HEK293 (cell line): Measurements from ENCODE around the gene POT1.

ENCODE experiments used
- CTCF ChIA-PET: fragments of 350-600 bp; formaldehyde crosslinking; extraction: SDS; loops from one replicate; lab custom pipeline; 2021; ENCODE audit warnings: antibody characterized with exemption; lab: Yijun Ruan, JAX
- POLR2A ChIA-PET: fragments of 300-600 bp; formaldehyde crosslinking; extraction: SDS; loops from one replicate; lab custom pipeline; 2020; ENCODE audit warnings: antibody characterized with exemption, inconsistent platforms; lab: Yijun Ruan, JAX
- H3K27ac ChIP-seq: fragments of 200-500 bp; sonication (Bioruptor generic); 2 replicates; pipeline ENCODE4 v1.5.1; 2014; ENCODE audit warnings: low read depth, low read length, control low read depth, inconsistent platforms; ENCODE audit errors: extremely low read depth
- H3K36me3 ChIP-seq, 2 experiments: fragments of 200-500 bp in 1 of 2; sonication (Bioruptor generic) in 1 of 2; 1 replicate in 1 of 2; 2 replicates in 1 of 2; pipeline ENCODE4 v1.5.1; 2014 to 2017; ENCODE audit warnings: inconsistent platforms in 2 of 2, low read length in 2 of 2; ENCODE audit not compliant: control insufficient read depth in 2 of 2, insufficient read depth in 1 of 2
- H3K4me1 ChIP-seq: fragments of 200-500 bp; sonication (Bioruptor generic); 2 replicates; pipeline ENCODE4 v1.5.1; 2014; ENCODE audit warnings: mild to moderate bottlenecking, low read length, inconsistent platforms; ENCODE audit not compliant: control insufficient read depth, insufficient read depth
- H3K4me3 ChIP-seq: 2 replicates; pipeline ENCODE4 v1.5.1; 2011; ENCODE audit warnings: low read depth, mild to moderate bottlenecking, control low read depth, low read length, moderate library complexity
- H3K9me3 ChIP-seq: fragments of 200-500 bp; sonication (Bioruptor generic); 2 replicates; pipeline ENCODE4 v1.5.1; 2014; ENCODE audit warnings: low read depth, low read length, inconsistent platforms; ENCODE audit not compliant: control insufficient read depth, insufficient read depth
- KLF8 ChIP-seq: fragments of 450-650 bp; formaldehyde crosslinking; IDR thresholded peaks from 2 replicates; pipeline ENCODE4 v1.5.1; 2016; ENCODE audit warnings: missing biosample characterization, missing genetic modification characterization
- KLF9 ChIP-seq: fragments of 450-650 bp; formaldehyde crosslinking; IDR thresholded peaks from 2 replicates; pipeline ENCODE4 v1.5.1; 2016; ENCODE audit warnings: missing biosample characterization, missing genetic modification characterization, low read depth
- PRDM1 ChIP-seq: fragments of 450-650 bp; formaldehyde crosslinking; IDR thresholded peaks from 2 replicates; pipeline ENCODE4; 2016; ENCODE audit warnings: missing biosample characterization, missing genetic modification characterization
- PRDM6 ChIP-seq: fragments of 450-650 bp; formaldehyde crosslinking; IDR thresholded peaks from 2 replicates; pipeline ENCODE4 v1.5.1; 2017; ENCODE audit warnings: missing biosample characterization, missing genetic modification characterization
- SCRT1 ChIP-seq: fragments of 450-650 bp; formaldehyde crosslinking; IDR thresholded peaks from 2 replicates; pipeline ENCODE4 v1.5.1; 2016; ENCODE audit warnings: missing biosample characterization, missing genetic modification characterization, borderline replicate concordance
- ZNF133 ChIP-seq: fragments of 450-650 bp; formaldehyde crosslinking; IDR thresholded peaks from 2 replicates; pipeline ENCODE4 v1.5.1; 2016; ENCODE audit warnings: missing biosample characterization, missing genetic modification characterization
- ZNF394 ChIP-seq: fragments of 450-650 bp; formaldehyde crosslinking; IDR thresholded peaks from 2 replicates; pipeline ENCODE4 v1.5.1; 2016; ENCODE audit warnings: missing biosample characterization, missing genetic modification characterization, mild to moderate bottlenecking, moderate library complexity, borderline replicate concordance
- ZNF555 ChIP-seq: fragments of 450-650 bp; formaldehyde crosslinking; conservative IDR thresholded peaks from 2 replicates; pipeline ENCODE4 v1.5.1; 2017; ENCODE audit warnings: missing biosample characterization, mild to moderate bottlenecking, missing genetic modification characterization, inconsistent platforms
- ZNF561 ChIP-seq: fragments of 450-650 bp; IDR thresholded peaks from 2 replicates; pipeline ENCODE4 v1.5.1; 2018; ENCODE audit warnings: missing biosample characterization, missing genetic modification characterization, borderline replicate concordance
- ZNF660 ChIP-seq: fragments of 450-650 bp; IDR thresholded peaks from 2 replicates; pipeline ENCODE4 v1.5.1; 2018; ENCODE audit warnings: missing biosample characterization, mild to moderate bottlenecking, missing genetic modification characterization
- ZNF664 ChIP-seq: fragments of 450-650 bp; formaldehyde crosslinking; IDR thresholded peaks from 2 replicates; pipeline ENCODE4 v1.5.1; 2016; ENCODE audit warnings: missing biosample characterization, missing genetic modification characterization
- ZNF692 ChIP-seq: fragments of 450-650 bp; formaldehyde crosslinking; IDR thresholded peaks from 2 replicates; pipeline ENCODE4 v1.5.1; 2016; ENCODE audit warnings: missing biosample characterization, missing genetic modification characterization
- ZNF843 ChIP-seq: fragments of 450-650 bp; formaldehyde crosslinking; IDR thresholded peaks from 2 replicates; pipeline ENCODE4 v1.5.1; 2016; ENCODE audit warnings: missing biosample characterization, missing genetic modification characterization
- ZSCAN16 ChIP-seq: fragments of 450-650 bp; formaldehyde crosslinking; IDR thresholded peaks from 2 replicates; pipeline ENCODE4 v1.5.1; 2016; ENCODE audit warnings: missing biosample characterization, missing genetic modification characterization
- TF ChIP-seq, protein P1 (sequence below): fragments of 450-650 bp; formaldehyde crosslinking; IDR thresholded peaks from 2 replicates; pipeline ENCODE4 v1.5.1; 2016; ENCODE audit warnings: missing biosample characterization, missing genetic modification characterization
- TF ChIP-seq, protein P2 (sequence below): fragments of 450-650 bp; formaldehyde crosslinking; conservative IDR thresholded peaks from 2 replicates; pipeline ENCODE4 v1.5.1; 2016; ENCODE audit warnings: low read depth, missing biosample characterization, missing genetic modification characterization

The POT1 gene

GRCh38 chr7:124930173-124930623 is 573 bp upstream of the POT1 start:
- no peaks in the 10 kb centered on the region for H3K9me3 ChIP-seq
- POLR2A ChIA-PET, result interaction anchor here (0.5 to 1.1 kb wide), 2 partner anchors 10 to 45 kb away, joined by 4 to 6 read pairs; no protein-coding TSS in a partner anchor
- no peak overlapping the region; the same call in 1 of the 2 replicates for H3K27ac ChIP-seq
- TF ChIP-seq KLF8 (tag by site-specific recombination) (0 out of 2 replicates have a peak, but pooled peaks have one; percentile 1), KLF9 (no peak), ZNF561 (tag by site-specific recombination) (no peak), ZNF692 (tag by site-specific recombination) (no peak), ZNF843 (tag by site-specific recombination) (no peak), ZNF660 (peak; percentile 33; the same call in 1 of the 2 replicates)
- TF ChIP-seq, protein P1, sequence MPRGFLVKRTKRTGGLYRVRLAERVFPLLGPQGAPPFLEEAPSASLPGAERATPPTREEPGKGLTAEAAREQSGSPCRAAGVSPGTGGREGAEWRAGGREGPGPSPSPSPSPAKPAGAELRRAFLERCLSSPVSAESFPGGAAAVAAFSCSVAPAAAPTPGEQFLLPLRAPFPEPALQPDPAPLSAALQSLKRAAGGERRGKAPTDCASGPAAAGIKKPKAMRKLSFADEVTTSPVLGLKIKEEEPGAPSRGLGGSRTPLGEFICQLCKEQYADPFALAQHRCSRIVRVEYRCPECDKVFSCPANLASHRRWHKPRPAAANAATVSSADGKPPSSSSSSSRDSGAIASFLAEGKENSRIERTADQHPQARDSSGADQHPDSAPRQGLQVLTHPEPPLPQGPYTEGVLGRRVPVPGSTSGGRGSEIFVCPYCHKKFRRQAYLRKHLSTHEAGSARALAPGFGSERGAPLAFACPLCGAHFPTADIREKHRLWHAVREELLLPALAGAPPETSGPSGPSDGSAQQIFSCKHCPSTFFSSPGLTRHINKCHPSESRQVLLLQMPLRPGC, result no peak
- TF ChIP-seq, protein P2, sequence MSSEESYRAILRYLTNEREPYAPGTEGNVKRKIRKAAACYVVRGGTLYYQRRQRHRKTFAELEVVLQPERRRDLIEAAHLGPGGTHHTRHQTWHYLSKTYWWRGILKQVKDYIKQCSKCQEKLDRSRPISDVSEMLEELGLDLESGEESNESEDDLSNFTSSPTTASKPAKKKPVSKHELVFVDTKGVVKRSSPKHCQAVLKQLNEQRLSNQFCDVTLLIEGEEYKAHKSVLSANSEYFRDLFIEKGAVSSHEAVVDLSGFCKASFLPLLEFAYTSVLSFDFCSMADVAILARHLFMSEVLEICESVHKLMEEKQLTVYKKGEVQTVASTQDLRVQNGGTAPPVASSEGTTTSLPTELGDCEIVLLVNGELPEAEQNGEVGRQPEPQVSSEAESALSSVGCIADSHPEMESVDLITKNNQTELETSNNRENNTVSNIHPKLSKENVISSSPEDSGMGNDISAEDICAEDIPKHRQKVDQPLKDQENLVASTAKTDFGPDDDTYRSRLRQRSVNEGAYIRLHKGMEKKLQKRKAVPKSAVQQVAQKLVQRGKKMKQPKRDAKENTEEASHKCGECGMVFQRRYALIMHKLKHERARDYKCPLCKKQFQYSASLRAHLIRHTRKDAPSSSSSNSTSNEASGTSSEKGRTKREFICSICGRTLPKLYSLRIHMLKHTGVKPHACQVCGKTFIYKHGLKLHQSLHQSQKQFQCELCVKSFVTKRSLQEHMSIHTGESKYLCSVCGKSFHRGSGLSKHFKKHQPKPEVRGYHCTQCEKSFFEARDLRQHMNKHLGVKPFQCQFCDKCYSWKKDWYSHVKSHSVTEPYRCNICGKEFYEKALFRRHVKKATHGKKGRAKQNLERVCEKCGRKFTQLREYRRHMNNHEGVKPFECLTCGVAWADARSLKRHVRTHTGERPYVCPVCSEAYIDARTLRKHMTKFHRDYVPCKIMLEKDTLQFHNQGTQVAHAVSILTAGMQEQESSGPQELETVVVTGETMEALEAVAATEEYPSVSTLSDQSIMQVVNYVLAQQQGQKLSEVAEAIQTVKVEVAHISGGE (tag by site-specific recombination), result 0 out of 2 replicates have a peak, but pooled peaks have one; percentile 7
- no peak overlapping the region; the same call in 1 of the 2 replicates for H3K4me3 ChIP-seq
- no peaks in the 10 kb centered on the region for H3K36me3 ChIP-seq
- CTCF ChIA-PET, result no interaction called here
- H3K4me1 ChIP-seq, result no peaks in the 10 kb centered on the region

DNA sequence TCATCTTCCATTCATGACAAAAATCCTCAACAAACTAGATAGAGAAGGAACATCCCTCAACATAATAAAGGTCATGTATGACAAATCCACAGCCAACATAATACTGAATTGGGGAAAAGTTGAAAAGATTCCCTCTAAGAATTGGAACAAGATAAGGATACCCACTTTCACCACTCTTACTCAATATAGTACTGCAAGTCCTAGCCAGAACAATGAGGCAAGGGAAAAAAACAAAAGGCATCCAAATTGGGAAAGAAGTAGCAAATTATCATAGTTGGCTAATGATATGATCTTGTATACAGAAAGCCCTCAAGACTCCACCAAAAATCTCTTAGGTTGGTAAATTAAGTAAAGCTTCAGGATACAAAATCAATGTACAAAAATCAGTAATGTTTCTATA is 4.7 kb downstream of the POT1 start:
- ChIA-PET POLR2A (no interaction called here), CTCF (interaction anchor here (0.7 kb wide), 1 partner anchor 1053 kb away, joined by 3 read pairs; no protein-coding TSS in a partner anchor)
- TF ChIP-seq SCRT1 (tag by site-specific recombination) (no peak), PRDM1 (tag by site-specific recombination) (0 out of 2 replicates have a peak, but pooled peaks have one; percentile 21)
- Histone ChIP-seq H3K27ac (no peak overlapping the region), H3K9me3 (no peaks in the 10 kb centered on the region), H3K4me3 (no peak overlapping the region), H3K36me3 (no peaks in the 10 kb centered on the region), H3K4me1 (no peaks in the 10 kb centered on the region)

DNA sequence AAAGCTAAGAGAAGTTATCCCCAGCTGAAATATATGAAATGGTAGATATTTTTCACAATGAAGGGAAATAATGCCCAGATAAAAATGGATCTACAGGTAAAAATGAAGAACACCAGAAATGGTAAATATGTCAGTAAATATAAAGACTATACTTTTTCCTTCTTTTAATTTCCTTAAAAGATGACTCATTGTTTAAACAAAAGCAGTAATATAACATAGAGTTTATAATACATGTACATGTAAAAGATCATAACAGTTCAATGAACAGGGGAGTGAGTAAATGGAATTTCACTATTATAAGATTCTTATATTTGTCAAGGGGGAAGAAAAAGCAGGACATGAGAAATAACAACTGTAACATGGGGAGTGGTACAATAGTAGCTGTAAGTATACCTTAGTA is 7.4 kb downstream of the POT1 start:
- H3K4me1 ChIP-seq, result no peaks in the 10 kb centered on the region
- no peak for TF ChIP-seq ZNF555 (tag by site-specific recombination)
- TF ChIP-seq PRDM6, result peak; percentile 18; the same call in 1 of the 2 replicates
- no peak for TF ChIP-seq ZNF133 (tag by site-specific recombination)
- no peak for TF ChIP-seq ZNF394
- no peak for TF ChIP-seq ZSCAN16
- no peak for TF ChIP-seq ZNF664 (tag by site-specific recombination)
- TF ChIP-seq, all 188 proteins: peak for 1
- Histone ChIP-seq H3K27ac (no peak overlapping the region), H3K9me3 (no peaks in the 10 kb centered on the region), H3K36me3 (peaks cover 0 to 3% of the 10 kb centered on the region in 2 experiments; a peak in 1 of 3 replicates), H3K4me3 (no peak overlapping the region)
- POLR2A ChIA-PET, result no interaction called here
- CTCF ChIA-PET, result no interaction called here
